KG1 (cell line): ENCODE measurements around the gene PHLDA2.

ENCODE experiments used
- DNase-seq: peaks from one replicate; lab custom pipeline; 2025; lab: John Stamatoyannopoulos, UW

The PHLDA2 gene

GRCh38 chr11:2929950-2930703, 907 bp upstream of the PHLDA2 start:
- no peak for DNase-seq

GRCh38 chr11:2929531-2929949, 320 bp upstream of the PHLDA2 start:
- DNase-seq: no peak

GRCh38 chr11:2927851-2928604, 1.2 kb downstream of the PHLDA2 start:
- DNase-seq: no peak

GRCh38 chr11:2927121-2927800, 2.0 kb downstream of the PHLDA2 start:
- no peak for DNase-seq

- no peak for DNase-seq
These were observed 2.6 kb downstream of the PHLDA2 start for GRCh38 chr11:2926611-2927051.

GRCh38 chr11:2924821-2925675, 4.2 kb downstream of the PHLDA2 start:
- no peak for DNase-seq

- no peak for DNase-seq
These were observed 4.8 kb downstream of the PHLDA2 start for GRCh38 chr11:2924381-2924780.

GRCh38 chr11:2923446-2924375, 5.5 kb downstream of the PHLDA2 start:
- DNase-seq: no peak

- DNase-seq: no peak
These were observed 6.6 kb downstream of the PHLDA2 start for GRCh38 chr11:2922655-2923054.

GRCh38 chr11:2921742-2922493, 7.3 kb downstream of the PHLDA2 start:
- no peak for DNase-seq

- no peak for DNase-seq
These were observed 8.0 kb downstream of the PHLDA2 start for GRCh38 chr11:2921261-2921660.

GRCh38 chr11:2920343-2920742, 8.9 kb downstream of the PHLDA2 start:
- DNase-seq: no peak

GRCh38 chr11:2919837-2920236, 9.4 kb downstream of the PHLDA2 start:
- DNase-seq: no peak

- DNase-seq: no peak
These were observed 10.0 kb downstream of the PHLDA2 start for GRCh38 chr11:2919188-2919587.

- no peak for DNase-seq
These were observed 11.3 kb downstream of the PHLDA2 start for GRCh38 chr11:2917842-2918490.

- no peak for DNase-seq
These were observed 12.2 kb downstream of the PHLDA2 start for GRCh38 chr11:2916892-2917645.

GRCh38 chr11:2916114-2916891, 12.9 kb downstream of the PHLDA2 start:
- no peak for DNase-seq

- DNase-seq: no peak
These were observed 13.7 kb downstream of the PHLDA2 start for GRCh38 chr11:2915473-2915872.
